ENCODE measurements around the gene RHOD.

Gene RHOD

DNA sequence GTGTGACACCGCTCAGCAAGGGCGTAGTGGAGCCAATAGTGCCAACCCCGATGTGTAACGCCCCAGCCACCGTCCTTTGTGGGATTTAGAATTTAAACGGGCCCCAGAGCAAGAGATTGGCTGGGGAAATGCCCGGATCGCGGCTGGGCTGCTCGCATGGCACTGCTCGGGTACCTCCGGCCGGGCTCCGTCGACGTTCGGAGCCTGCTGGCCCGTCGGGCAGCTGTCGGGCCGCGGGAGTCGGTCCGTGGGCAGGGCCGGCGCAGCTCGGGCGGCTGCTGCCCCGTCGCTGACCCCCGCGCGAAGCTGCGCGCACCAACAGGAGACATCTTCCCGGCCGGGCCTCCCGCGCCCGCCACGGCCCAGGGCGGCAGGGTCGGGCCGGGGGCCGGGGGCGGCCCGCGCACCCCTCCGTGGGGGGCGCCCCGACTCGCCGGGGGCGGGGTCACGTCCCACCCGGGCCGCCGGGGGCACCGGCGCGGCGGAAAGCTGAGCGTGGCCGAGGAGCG is 61.1 kb downstream of the RHOD start:
- DNase-seq: peak; percentile 27 to 53

DNA sequence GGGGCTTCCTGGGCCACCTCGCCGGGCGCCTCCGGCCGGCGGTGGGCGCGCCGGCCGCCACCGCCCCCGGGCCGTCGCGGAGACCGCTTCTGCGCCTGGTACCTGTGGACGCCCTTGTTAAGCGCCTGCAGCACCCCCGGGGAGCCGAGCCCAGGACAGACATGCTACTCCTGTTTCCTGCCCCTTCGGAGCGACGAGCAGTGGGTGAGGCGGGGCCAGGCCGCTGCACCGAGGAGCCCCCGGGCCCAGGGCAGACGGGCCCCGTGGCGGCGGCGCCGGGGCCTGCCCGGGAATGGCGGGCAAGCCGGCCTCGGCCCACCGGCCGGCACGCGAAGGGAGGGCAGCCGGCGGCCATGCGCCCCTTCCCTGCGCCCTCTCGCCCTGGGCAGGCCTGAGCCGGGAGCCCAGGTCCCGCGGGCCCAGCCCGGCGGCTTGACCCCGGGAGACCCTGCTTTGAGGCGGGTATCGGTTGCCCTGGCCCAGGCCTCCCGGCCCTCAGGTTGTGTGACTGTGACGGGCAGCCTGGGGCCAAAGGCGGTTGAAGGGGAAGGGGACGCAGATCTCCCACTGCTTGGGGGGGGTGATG is 61.6 kb downstream of the RHOD start:
- DNase-seq: peak; percentile 40 to 66

DNA sequence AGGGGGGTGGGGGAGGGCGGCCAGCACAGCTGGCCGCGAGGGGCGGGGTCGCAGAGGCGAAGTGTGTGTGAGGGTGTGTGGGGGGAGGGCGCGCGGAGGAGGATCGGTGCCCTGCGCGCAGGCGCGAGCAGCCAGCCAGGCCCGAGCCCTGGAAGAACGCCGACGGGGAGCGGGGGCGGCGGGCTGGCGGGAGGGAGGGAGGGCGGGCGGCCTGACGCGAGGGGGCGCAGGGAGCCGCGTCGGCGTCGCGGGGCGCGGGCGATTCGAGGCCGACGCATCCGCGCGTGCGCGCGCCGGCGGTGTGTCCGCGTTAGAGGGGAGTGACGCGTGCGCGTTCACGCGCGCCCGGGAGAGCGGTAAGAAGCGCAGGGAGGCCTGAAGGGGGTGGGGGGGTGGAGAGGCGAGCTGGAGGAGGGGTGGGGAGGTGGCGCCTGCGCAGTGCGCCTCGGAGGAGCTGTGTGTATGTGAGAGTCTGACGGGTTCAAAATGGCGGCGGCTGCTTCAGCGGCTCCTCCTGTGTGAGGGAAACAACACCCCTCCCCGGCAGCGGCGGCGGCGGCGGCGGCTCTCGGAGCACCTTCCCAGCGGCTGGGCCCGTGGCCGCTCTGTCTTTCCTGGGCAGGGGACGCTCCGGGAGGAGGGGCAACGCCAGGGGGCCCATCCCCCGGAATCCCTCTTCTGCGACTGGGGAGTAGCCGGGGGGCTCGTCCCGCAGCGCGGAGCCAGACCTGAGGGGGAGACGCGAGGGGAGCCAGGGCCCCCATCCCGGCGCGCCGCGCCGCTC is 62.3 kb downstream of the RHOD start, which contains the start of gene KDM2A:
Gene KDM2A, plus strand, starts transcription at position 463 of the 784 bp plus-strand sequence. CDS start 2,054 bp downstream, outside the sequence.
- DNase-seq: peak; percentile 99 to 100

DNA sequence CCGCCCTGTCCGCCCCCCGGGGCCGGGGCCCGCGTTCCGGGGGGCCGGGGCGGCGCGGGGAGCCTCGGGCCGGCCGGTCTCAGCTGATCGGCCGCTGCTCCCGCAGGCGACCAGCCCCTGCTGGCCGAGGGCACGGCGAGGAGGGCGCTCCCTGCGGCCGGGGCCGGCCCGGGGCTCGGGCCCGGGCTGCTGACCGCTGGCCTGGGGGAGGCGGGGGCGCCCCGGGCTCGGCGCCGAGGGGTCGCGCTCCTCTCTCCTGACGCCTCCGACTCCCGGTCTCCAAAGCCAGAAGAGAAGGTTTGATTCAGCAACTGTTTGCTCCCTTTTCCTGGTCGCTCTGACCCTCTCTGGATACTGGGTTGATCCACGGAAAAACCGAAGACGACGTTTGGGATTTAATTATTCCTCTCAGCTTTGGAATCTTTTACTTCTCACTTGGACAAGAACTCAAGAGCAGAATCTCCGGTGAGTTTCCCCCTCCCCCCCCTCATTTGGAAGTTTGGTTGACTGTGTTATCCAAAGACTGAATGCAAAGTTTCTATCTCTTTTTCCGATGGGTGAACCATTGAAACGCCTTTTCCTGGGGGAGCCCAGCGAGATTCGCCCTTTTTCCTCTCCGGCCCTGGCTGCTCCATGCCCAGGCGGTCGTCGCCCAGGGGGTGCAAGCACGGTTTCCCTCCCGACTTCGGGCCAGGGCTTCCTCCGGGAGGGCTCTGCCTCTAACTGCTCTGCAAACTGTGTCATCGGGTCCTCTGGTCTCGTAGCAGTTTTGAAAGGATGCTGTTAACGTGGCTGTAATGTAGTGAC is 63.1 kb downstream of the RHOD start:
- DNase-seq: no peak

- no peak for DNase-seq
Observed at GRCh38 chr11:67120456-67120855, 63.8 kb downstream of the RHOD start.

DNA sequence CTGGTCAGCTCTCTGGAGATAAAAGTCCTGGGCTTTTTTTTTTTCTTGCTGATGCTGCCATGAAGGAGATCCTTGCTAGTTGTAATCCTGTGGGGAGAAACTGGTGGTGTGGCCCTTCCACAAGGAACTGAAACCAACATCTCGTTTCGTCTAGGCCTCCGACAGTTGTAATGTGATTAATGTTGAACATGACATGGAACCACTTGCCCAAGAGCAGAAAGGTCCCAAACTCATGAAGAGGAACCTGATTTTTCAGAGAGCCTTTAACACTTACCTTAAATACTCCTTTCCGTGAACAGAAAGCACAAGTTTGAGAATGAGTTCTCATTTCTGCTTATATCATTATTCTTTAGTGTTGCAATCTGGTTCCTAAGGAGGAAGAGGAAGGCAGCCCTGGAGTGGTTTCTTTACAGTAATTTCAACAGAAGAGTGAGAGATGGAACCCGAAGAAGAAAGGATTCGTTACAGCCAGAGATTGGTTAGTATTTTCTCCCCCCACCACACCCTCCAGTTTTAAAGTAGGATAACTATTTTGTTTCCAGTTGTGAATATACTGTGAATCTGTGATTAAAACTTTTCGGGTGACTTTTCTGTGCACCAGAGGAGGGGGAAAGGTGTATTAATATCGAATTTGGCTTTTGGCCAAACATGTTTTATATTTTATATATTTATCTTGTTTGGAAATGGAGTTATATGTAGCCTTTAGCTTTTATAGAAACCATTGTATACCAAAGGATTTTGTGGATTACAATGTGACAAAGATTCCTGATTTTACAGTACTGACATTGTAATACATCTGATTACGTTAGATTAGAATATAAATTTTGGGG is 64.4 kb downstream of the RHOD start:
- peak; percentile 38 to 60 for DNase-seq

Data from CD4-positive, alpha-beta T cell treated with Interferon alpha-2 for 1 hour (primary cell).